Trophoblast cell (in vitro differentiated cells and primary cell): ENCODE measurements around the gene HARS2.

Experiments
- DNase-seq, 2 donors: peaks; one replicate each; pipeline ENCODE4 v3.0.0-alpha.2; 2016
- H2AFZ ChIP-seq: 2 replicates; pipeline ENCODE4 v1.6.1; 2013; ENCODE audit warnings: low read length, moderate library complexity, mild to moderate bottlenecking; ENCODE audit not compliant: insufficient read depth, poor library complexity
- H2AK5ac ChIP-seq: 2 replicates; pipeline ENCODE4 v1.6.1; 2013; ENCODE audit warnings: mild to moderate bottlenecking, low read length
- H2BK120ac ChIP-seq: 2 replicates; pipeline ENCODE4 v1.6.1; 2013; ENCODE audit warnings: low read length, mild to moderate bottlenecking, moderate library complexity; ENCODE audit not compliant: insufficient read depth, poor library complexity
- H2BK12ac ChIP-seq: 2 replicates; pipeline ENCODE4 v1.6.1; 2013; ENCODE audit warnings: mild to moderate bottlenecking, low read length, moderate library complexity
- H2BK5ac ChIP-seq: 2 replicates; pipeline ENCODE4 v1.6.1; 2013; ENCODE audit warnings: low read length, low read depth, moderate library complexity, mild to moderate bottlenecking; ENCODE audit not compliant: poor library complexity
- H3K14ac ChIP-seq: 2 replicates; pipeline ENCODE4 v1.6.1; 2013; ENCODE audit warnings: mild to moderate bottlenecking, low read length
- H3K18ac ChIP-seq: 2 replicates; pipeline ENCODE4 v1.6.1; 2013; ENCODE audit warnings: mild to moderate bottlenecking, low read length
- H3K23ac ChIP-seq: 2 replicates; pipeline ENCODE4 v1.6.1; 2013; ENCODE audit warnings: low read length
- H3K27ac ChIP-seq: 2 replicates; pipeline ENCODE4 v1.5.1; 2013; ENCODE audit warnings: low read depth, mild to moderate bottlenecking, inconsistent platforms, low read length, moderate library complexity
- H3K27me3 ChIP-seq: 2 replicates; pipeline ENCODE4 v1.6.1; 2013; ENCODE audit warnings: inconsistent platforms, mild to moderate bottlenecking, low read length, moderate library complexity; ENCODE audit not compliant: insufficient read depth
- H3K36me3 ChIP-seq, 2 experiments: 1 replicate in 1 of 2; 2 replicates in 1 of 2; pipeline ENCODE4 v1.6.1; 2013; ENCODE audit warnings: low read length in 2 of 2, mild to moderate bottlenecking in 2 of 2, moderate library complexity in 1 of 2; ENCODE audit not compliant: insufficient read depth in 2 of 2, control insufficient read depth in 1 of 2
- H3K4ac ChIP-seq: 2 replicates; pipeline ENCODE4 v1.6.1; 2013; ENCODE audit warnings: low read depth, mild to moderate bottlenecking, low read length, moderate library complexity
- H3K4me1 ChIP-seq, 2 experiments: 1 replicate in 1 of 2; 2 replicates in 1 of 2; pipeline ENCODE4 v1.6.1; 2013; ENCODE audit warnings: low read length in 2 of 2, mild to moderate bottlenecking in 2 of 2, moderate library complexity in 1 of 2; ENCODE audit not compliant: insufficient read depth in 2 of 2, control insufficient read depth in 1 of 2
- H3K4me2 ChIP-seq: 2 replicates; pipeline ENCODE4 v1.6.1; 2013; ENCODE audit warnings: inconsistent platforms, mild to moderate bottlenecking, low read length, moderate library complexity
- H3K4me3 ChIP-seq: 2 replicates; pipeline ENCODE4 v1.5.1; 2013; ENCODE audit warnings: mild to moderate bottlenecking, low read depth, low read length, inconsistent platforms
- H3K79me1 ChIP-seq: one replicate; pipeline ENCODE4 v1.6.1; 2013; ENCODE audit warnings: low read length
- H3K79me2 ChIP-seq: 2 replicates; pipeline ENCODE4 v1.6.1; 2013; ENCODE audit warnings: low read length, mild to moderate bottlenecking; ENCODE audit not compliant: control insufficient read depth, insufficient read depth, poor library complexity
- H3K9ac ChIP-seq: 2 replicates; pipeline ENCODE4 v1.6.1; 2013; ENCODE audit warnings: mild to moderate bottlenecking, low read length
- H3K9me3 ChIP-seq: 2 replicates; pipeline ENCODE4 v1.6.1; 2013; ENCODE audit warnings: low read depth, mild to moderate bottlenecking, control low read depth, inconsistent platforms, low read length; ENCODE audit not compliant: insufficient read depth
- H4K12ac ChIP-seq: 2 replicates; pipeline ENCODE4 v1.6.1; 2013; ENCODE audit warnings: low read depth, mild to moderate bottlenecking, low read length, moderate library complexity
- H4K8ac ChIP-seq: 2 replicates; pipeline ENCODE4 v1.6.1; 2013; ENCODE audit warnings: low read depth, mild to moderate bottlenecking, low read length, moderate library complexity
- H4K91ac ChIP-seq: one replicate; pipeline ENCODE4 v1.6.1; 2013; ENCODE audit warnings: low read depth, mild to moderate bottlenecking, low read length, moderate library complexity
- WGBS: extraction: QIAGEN DNeasy Blood & Tissue Kit; methylation state at CpG from one replicate; pipeline ENCODE4 v1.1.7; 2013; ENCODE audit warnings: missing lambda C conversion rate; ENCODE audit not compliant: insufficient read length, insufficient coverage; ENCODE audit errors: extremely low coverage; 5-methylcytosine and 5-hydroxymethylcytosine counted together

HARS2 gene

DNA sequence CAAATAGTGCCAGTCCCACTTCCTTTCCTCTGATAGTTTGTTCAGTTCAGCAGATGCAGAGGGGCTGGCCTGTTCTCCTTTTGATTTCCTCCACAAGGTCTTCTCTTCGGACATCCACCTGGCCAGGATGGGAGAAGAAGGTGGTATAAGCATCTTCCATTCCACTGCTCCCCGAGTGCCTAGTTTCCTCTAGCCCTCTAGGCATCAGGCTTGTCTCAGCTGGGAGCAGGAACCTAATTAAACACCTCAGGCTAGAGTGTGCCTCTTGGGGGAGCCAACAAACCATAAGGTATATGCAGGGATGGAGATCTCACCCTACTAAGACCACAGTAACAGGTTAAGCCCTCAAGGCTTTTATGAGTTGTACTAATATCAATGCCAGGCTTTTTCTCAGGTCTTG lies 17.0 kb upstream of the HARS2 start:
- Histone ChIP-seq H2AK5ac (no peak overlapping the region), H4K8ac (no peak overlapping the region), H3K4ac (no peak overlapping the region), H3K27me3 (no peaks in the 10 kb centered on the region), H2BK120ac (no peak overlapping the region), H4K91ac (no peak overlapping the region), H3K14ac (no peak overlapping the region), H3K4me1 (no peaks in the 10 kb centered on the region), H3K9ac (no peak overlapping the region), H3K4me2 (no peak overlapping the region), H2BK12ac (no peak overlapping the region), H3K79me2 (no peaks in the 10 kb centered on the region), H3K36me3 (peaks cover 62 to 77% of the 10 kb centered on the region in 2 experiments), H4K12ac (no peak overlapping the region), H2BK5ac (no peak overlapping the region), H3K79me1 (no peaks in the 10 kb centered on the region), H3K4me3 (no peak overlapping the region), H3K18ac (no peak overlapping the region), H3K23ac (no peak overlapping the region), H2AFZ (no peak overlapping the region), H3K27ac (no peak overlapping the region), H3K9me3 (peaks cover 3% of the 10 kb centered on the region)
- no CpG with 5 or more reads among the region's 2 CpGs for WGBS
- no peak for DNase-seq

DNA sequence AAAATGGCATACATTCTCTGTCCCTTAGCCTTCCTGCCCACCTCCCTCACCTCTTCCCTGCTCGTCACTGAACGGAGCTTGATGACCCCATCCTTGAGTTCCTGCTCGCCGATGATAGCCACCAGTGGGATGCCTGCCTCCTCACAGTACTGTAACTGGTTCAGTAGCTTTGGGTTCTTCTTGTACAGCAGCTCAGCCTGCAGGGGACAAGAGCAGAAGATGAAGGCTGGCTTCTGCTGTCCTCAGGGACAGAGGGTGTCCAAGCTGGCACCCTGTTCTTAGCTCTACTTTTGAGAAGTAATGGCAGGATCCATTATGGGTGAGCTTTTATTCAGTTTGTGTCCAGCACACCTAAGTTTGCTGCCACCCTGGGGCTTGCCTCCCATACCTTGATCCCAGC lies 16.6 kb upstream of the HARS2 start:
- H2BK5ac ChIP-seq = no peak overlapping the region
- peaks cover 3% of the 10 kb centered on the region for H3K9me3 ChIP-seq
- WGBS = no CpG with 5 or more reads among the region's 4 CpGs

DNA sequence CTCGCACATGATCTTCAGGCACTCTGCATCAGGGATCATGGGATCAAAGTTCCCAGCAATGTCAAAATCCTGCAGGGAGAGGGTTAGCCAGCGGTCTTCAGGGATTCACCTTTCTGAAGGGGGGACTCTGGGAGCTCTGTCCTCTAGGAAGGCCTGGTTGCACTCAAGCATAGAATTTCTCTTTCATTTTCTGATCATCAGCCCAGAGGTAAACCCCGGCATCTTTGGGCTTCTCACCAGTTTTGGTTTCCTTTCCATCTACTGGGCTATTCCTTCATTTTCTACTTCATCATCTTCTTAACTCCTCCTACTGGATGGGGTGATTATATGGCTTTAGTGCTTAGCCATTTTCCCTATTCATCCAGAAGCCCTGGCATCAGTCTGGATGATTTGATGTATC lies 13.3 kb upstream of the HARS2 start:
- Histone ChIP-seq H3K23ac (no peak overlapping the region), H3K9ac (no peak overlapping the region), H3K79me2 (no peaks in the 10 kb centered on the region), H3K79me1 (no peaks in the 10 kb centered on the region), H2BK5ac (no peak overlapping the region), H4K91ac (no peak overlapping the region), H3K27ac (no peak overlapping the region), H3K36me3 (peaks cover 39 to 72% of the 10 kb centered on the region in 2 experiments), H3K18ac (no peak overlapping the region), H3K4me2 (no peak overlapping the region), H2BK12ac (no peak overlapping the region), H4K8ac (no peak overlapping the region), H3K4me1 (no peaks in the 10 kb centered on the region), H4K12ac (no peak overlapping the region), H3K27me3 (no peaks in the 10 kb centered on the region), H3K14ac (no peak overlapping the region), H3K4me3 (no peak overlapping the region), H2AK5ac (no peak overlapping the region), H2BK120ac (no peak overlapping the region), H2AFZ (no peak overlapping the region), H3K9me3 (peaks cover 3% of the 10 kb centered on the region), H3K4ac (no peak overlapping the region)
- no CpG with 5 or more reads among the region's 3 CpGs for WGBS
- no peak for DNase-seq

More for the DNA sequence above, 16.6 kb upstream of the HARS2 start:
- no peak overlapping the region for H3K4me2 ChIP-seq
- H3K27ac ChIP-seq = no peak overlapping the region
- H3K36me3 ChIP-seq = peaks cover 58 to 77% of the 10 kb centered on the region in 2 experiments
- no peak overlapping the region for H2AK5ac ChIP-seq
- H4K91ac ChIP-seq = no peak overlapping the region
- no peak overlapping the region for H3K14ac ChIP-seq
- no peak overlapping the region for H2BK12ac ChIP-seq
- no peak overlapping the region for H2AFZ ChIP-seq
- no peak overlapping the region for H3K9ac ChIP-seq
- H3K27me3 ChIP-seq = no peaks in the 10 kb centered on the region
- H3K79me2 ChIP-seq = no peaks in the 10 kb centered on the region
- no peak overlapping the region for H4K8ac ChIP-seq
- H3K4me3 ChIP-seq = no peak overlapping the region
- H3K4me1 ChIP-seq = no peaks in the 10 kb centered on the region
- no peak overlapping the region for H4K12ac ChIP-seq
- H3K4ac ChIP-seq = no peak overlapping the region
- no peak overlapping the region for H3K18ac ChIP-seq
- DNase-seq = no peak
- no peaks in the 10 kb centered on the region for H3K79me1 ChIP-seq
- H3K23ac ChIP-seq = no peak overlapping the region
- no peak overlapping the region for H2BK120ac ChIP-seq

DNA sequence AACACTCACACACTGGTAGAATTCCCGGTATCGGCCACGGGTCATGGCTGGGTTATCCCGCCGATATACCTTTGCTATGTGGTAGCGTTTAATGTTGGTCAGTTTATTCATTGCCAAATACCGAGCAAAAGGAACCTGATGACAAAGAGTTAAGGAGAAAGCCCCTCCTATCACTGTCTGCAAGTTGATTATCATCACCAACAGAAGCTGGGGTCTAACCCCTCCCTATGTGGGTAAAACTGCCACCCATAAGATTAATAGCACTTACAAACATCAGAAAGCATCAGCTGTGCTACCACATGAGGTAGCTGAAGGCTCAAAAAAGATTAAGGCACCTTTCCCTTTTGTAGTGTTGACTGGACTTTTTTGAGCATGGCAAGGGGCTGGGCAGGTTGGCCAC lies 12.3 kb upstream of the HARS2 start:
- Histone ChIP-seq H3K4me1 (no peaks in the 10 kb centered on the region), H3K9ac (no peak overlapping the region), H3K4ac (no peak overlapping the region), H4K12ac (no peak overlapping the region), H4K8ac (no peak overlapping the region), H2AFZ (no peak overlapping the region), H3K9me3 (peaks cover 3% of the 10 kb centered on the region), H2BK5ac (no peak overlapping the region), H2AK5ac (no peak overlapping the region), H2BK120ac (no peak overlapping the region), H3K23ac (no peak overlapping the region), H3K79me2 (no peaks in the 10 kb centered on the region), H3K27me3 (no peaks in the 10 kb centered on the region), H3K4me3 (no peak overlapping the region), H3K4me2 (no peak overlapping the region), H4K91ac (no peak overlapping the region), H3K14ac (no peak overlapping the region), H2BK12ac (no peak overlapping the region), H3K27ac (no peak overlapping the region), H3K79me1 (no peaks in the 10 kb centered on the region), H3K18ac (no peak overlapping the region), H3K36me3 (peaks cover 33 to 67% of the 10 kb centered on the region in 2 experiments)
- no peak for DNase-seq
- WGBS = no CpG with 5 or more reads among the region's 7 CpGs
